ENCODE measurements around the gene C17orf67. TPM values are rescaled to one million over a fixed set of nuclear protein-coding genes. Genes with fewer than 3 reads are reported as not detected.

The C17orf67 gene
- total and polyA plus RNA-seq, 10 of the 15 experiments (the other 5 are each of a cell fraction or from before 2014, with no cell fraction given) = 0.24 to 3.3 (median 0.89) TPM

- no peak overlapping the region for H3K4me2 ChIP-seq (ENCODE audit: control insufficient read depth, insufficient read depth)
- CTCF ChIA-PET = no interaction called here
- RAD21 ChIA-PET (ENCODE audit: unreplicated experiment) = no interaction called here
- H3K9ac ChIP-seq (ENCODE audit: control insufficient read depth, insufficient read depth, low read length) = no peak overlapping the region
- SMC1A ChIA-PET (ENCODE audit: uncharacterized antibody, unreplicated experiment) = no interaction called here
- H3K36me3 ChIP-seq (ENCODE audit: control insufficient read depth in 2 of 2, insufficient read depth in 2 of 2, low read length in 1 of 2) = no peaks in the 10 kb centered on the region
- POLR2A ChIA-PET = no interaction called here
- 37% methylated on average over 7 of the region's 7 CpGs for WGBS (ENCODE audit: insufficient coverage, insufficient replicate concordance, low lambda C conversion rate, missing lambda C conversion rate)
- H3K9me3 ChIP-seq (replicated peaks; ENCODE audit: control insufficient read depth, insufficient read depth, low read length) = no peaks in the 10 kb centered on the region
- H3K79me2 ChIP-seq (ENCODE audit: control insufficient read depth, insufficient read depth, low read length) = no peaks in the 10 kb centered on the region
- H3K27ac ChIP-seq (ENCODE audit: control insufficient read depth, insufficient read depth) = no peak overlapping the region
- no peak for FAIRE-seq
- intact Hi-C loops (cut with micrococcal nuclease; ENCODE audit: unreplicated experiment) = no loop called here
- no TSS peak for BruUV-seq (replicated peaks)
- H3K4me3 ChIP-seq = no peak overlapping the region
- H2AFZ ChIP-seq (ENCODE audit: control insufficient read depth, low read depth, low read length) = no peak overlapping the region
- DNase-seq (ENCODE audit: low read depth, low spot score) = no peak
- H3K4me1 ChIP-seq (ENCODE audit: control insufficient read depth, insufficient read depth, low read length) = no peaks in the 10 kb centered on the region; the same call in 1 of the 2 replicates
- no peaks in the 10 kb centered on the region for H4K20me1 ChIP-seq (ENCODE audit: control insufficient read depth, insufficient read depth)
- no peak for ATAC-seq
- in situ Hi-C loops (cut with MboI) = no loop called here
- TF ChIP-seq BMI1 (IDR thresholded peaks at IDR 0.05; ENCODE audit: borderline replicate concordance) = no peak
- no peak for TF ChIP-seq NFYA (IDR thresholded peaks at IDR 0.05; ENCODE audit: borderline replicate concordance, low read depth, low read length)
- no peak for TF ChIP-seq SRF (IDR thresholded peaks at IDR 0.05; ENCODE audit: low read depth in 2 of 2, low read length in 2 of 2)
- no peak for TF ChIP-seq ZNF622 (IDR thresholded peaks at IDR 0.05)
- TF ChIP-seq TBL1XR1 (IDR thresholded peaks at IDR 0.05; ENCODE audit: low read depth, low read length) = no peak
- no peak for TF ChIP-seq HCFC1 (IDR thresholded peaks at IDR 0.05; ENCODE audit: low read length)
- TF ChIP-seq SREBF1 (IDR thresholded peaks at IDR 0.05; ENCODE audit: low read length) = no peak
- TF ChIP-seq TCF12 (IDR thresholded peaks at IDR 0.05; ENCODE audit: low read depth, low read length) = no peak
- no peak for TF ChIP-seq MXI1 (IDR thresholded peaks at IDR 0.05; ENCODE audit: low read depth, low read length)
- no peak for TF ChIP-seq ZBTB11 (CRISPR knock-in tag; IDR thresholded peaks at IDR 0.05)
- TF ChIP-seq REST (IDR thresholded peaks at IDR 0.05; ENCODE audit: low read depth, low read length) = no peak
- TF ChIP-seq HDAC6 (IDR thresholded peaks at IDR 0.05; ENCODE audit: unreplicated experiment) = no peak
- no peak for TF ChIP-seq TARDBP (IDR thresholded peaks at IDR 0.05; ENCODE audit: borderline replicate concordance)
- no peak for TF ChIP-seq CHD2 (IDR thresholded peaks at IDR 0.05; ENCODE audit: borderline replicate concordance, low read depth, low read length)
- H3K27me3 ChIP-seq (replicated peaks in 1 of 2; ENCODE audit: control insufficient read depth in 2 of 2, insufficient read depth in 2 of 2, low read length in 1 of 2) = peaks cover 2% of the 10 kb centered on the region in 2 experiments; a peak in 1 of 4 replicates
These were observed 55.9 kb downstream of the C17orf67 start for GRCh38 chr17:56777859-56778258.
